A673 (cell line): Measurements from ENCODE around the gene FITM1. TPM values are rescaled to one million over a fixed set of nuclear protein-coding genes. Genes with fewer than 3 reads are reported as not detected.
A peak's percentile ranks its signal among the peaks of the same experiment; 100 is the strongest.

ENCODE experiments used
- BruUV-seq: library from RNA; stranded (reverse); fragments of 400-500 nt; replicated peaks from 2 replicates; lab custom pipeline; 2021; lab: Mats Ljungman, UMichigan
- CTCF ChIA-PET: fragments of 300-600 bp; sonication (Branson Sonifier 250); formaldehyde crosslinking; loops from one replicate; lab custom pipeline; 2022; ENCODE audit warnings: antibody characterized with exemption; lab: Charles Lee
- POLR2A ChIA-PET: fragments of 300-600 bp; sonication (Branson Sonifier 250); formaldehyde crosslinking; loops from one replicate; lab custom pipeline; 2022; ENCODE audit warnings: antibody characterized with exemption; ENCODE audit not compliant: low non-redundant PET; lab: Charles Lee
- DNase-seq: peaks from one replicate; pipeline ENCODE4 v3.0.0-alpha.2; 2015; ENCODE audit warnings: low spot score
- H3K27ac ChIP-seq: fragments of 200-600 bp; sonication (generic); 2 replicates; pipeline ENCODE4 v1.5.1; 2016; ENCODE audit warnings: mixed run types, low read depth, mild to moderate bottlenecking, mixed read lengths, antibody characterized with exemption, low read length; ENCODE audit not compliant: poor library complexity, severe bottlenecking
- H3K27me3 ChIP-seq: fragments of 200-600 bp; sonication (generic); replicated peaks from 2 replicates; pipeline ENCODE4 v1.6.1; 2017; ENCODE audit warnings: mixed run types, low read depth, mild to moderate bottlenecking, mixed read lengths, antibody characterized with exemption, low read length; ENCODE audit not compliant: insufficient read depth, poor library complexity
- H3K36me3 ChIP-seq: fragments of 200-600 bp; sonication (generic); 2 replicates; pipeline ENCODE4 v1.6.1; 2016; ENCODE audit warnings: mixed run types, mild to moderate bottlenecking, mixed read lengths, antibody characterized with exemption, low read length; ENCODE audit not compliant: insufficient read depth, poor library complexity, severe bottlenecking
- H3K4me1 ChIP-seq: fragments of 200-600 bp; sonication (generic); 2 replicates; pipeline ENCODE4 v1.6.1; 2017; ENCODE audit warnings: mixed run types, mild to moderate bottlenecking, mixed read lengths, antibody characterized with exemption, low read length; ENCODE audit not compliant: insufficient read depth, poor library complexity, severe bottlenecking
- H3K4me3 ChIP-seq: fragments of 200-600 bp; sonication (generic); 2 replicates; pipeline ENCODE4 v1.5.1; 2016; ENCODE audit warnings: low read depth, mixed run types, mild to moderate bottlenecking, mixed read lengths, low read length; ENCODE audit not compliant: poor library complexity, severe bottlenecking
- H3K9me3 ChIP-seq: fragments of 200-600 bp; sonication (generic); 2 replicates; pipeline ENCODE4 v1.6.1; 2016; ENCODE audit warnings: mixed run types, low read depth, mild to moderate bottlenecking, mixed read lengths, antibody characterized with exemption, low read length; ENCODE audit not compliant: poor library complexity, severe bottlenecking
- CTCF ChIP-seq: fragments of 300-800, 200-600 bp; sonication (generic); conservative IDR thresholded peaks from 2 replicates; pipeline ENCODE4 v1.5.1; 2017; ENCODE audit warnings: low read depth, mild to moderate bottlenecking, antibody characterized with exemption, low read length, moderate library complexity, mixed read lengths
- EZH2 ChIP-seq: fragments of 200-600 bp; sonication (generic); IDR thresholded peaks from 2 replicates; pipeline ENCODE4 v1.6.1; 2017; ENCODE audit warnings: borderline replicate concordance, low read depth, mild to moderate bottlenecking, mixed read lengths, antibody characterized with exemption, low read length; ENCODE audit not compliant: poor library complexity, severe bottlenecking
- intact Hi-C: fragments of 100-400 bp; cut with micrococcal nuclease; formaldehyde crosslinking; loops from one replicate; pipeline ENCODE4 v1.10.0; 2022; ENCODE audit not compliant: unreplicated experiment
- total RNA-seq: library from RNA; stranded (reverse); gene quantifications from 2 replicates; pipeline ENCODE4 v1.2.3, GENCODE V29; 2021

The FITM1 gene
- total RNA-seq, 1 experiment from 2014 or later: not detected

- Histone ChIP-seq H3K4me3 (no peak overlapping the region), H3K27ac (no peak overlapping the region), H3K27me3 (no peaks in the 10 kb centered on the region), H3K4me1 (peaks cover 7% of the 10 kb centered on the region), H3K9me3 (no peaks in the 10 kb centered on the region), H3K36me3 (no peaks in the 10 kb centered on the region)
- no peak for DNase-seq
- TF ChIP-seq CTCF (no peak), EZH2 (no peak)
- POLR2A ChIA-PET: interaction anchor here (0.7 kb wide), 2 partner anchors 27 to 37 kb away, joined by 3 to 5 read pairs; partner anchors contain the start of gene RNF31
- CTCF ChIA-PET: no interaction called here
- no TSS peak for BruUV-seq
- intact Hi-C loops: no loop called here
These were observed 19.9 kb upstream of the FITM1 start for GRCh38 chr14:24110523-24110922.

- TF ChIP-seq EZH2: no peak
- TF ChIP-seq CTCF: no peak
- CTCF ChIA-PET: interaction anchor here (1.8 kb wide), 1 partner anchor 48 kb away, joined by 6 read pairs; the partner anchor contains the start of gene IRF9
- no peak for DNase-seq
- no peaks in the 10 kb centered on the region for H3K9me3 ChIP-seq
- intact Hi-C loops: no loop called here
- H3K27ac ChIP-seq: peak overlapping the region; percentile 99
- BruUV-seq: TSS peak; percentile 78
- POLR2A ChIA-PET: interaction anchor here (2.0 kb wide), 1 partner anchor 19 kb away, joined by 13 read pairs; the partner anchor contains the start of gene PCK2
- peaks cover 14% of the 10 kb centered on the region for H3K4me1 ChIP-seq
- no peaks in the 10 kb centered on the region for H3K27me3 ChIP-seq
- peaks cover 9% of the 10 kb centered on the region for H3K36me3 ChIP-seq
- peak overlapping the region; percentile 82 for H3K4me3 ChIP-seq
These were observed 17.1 kb upstream of the FITM1 start for GRCh38 chr14:24113379-24113800.

- BruUV-seq: no TSS peak
- intact Hi-C loops: loop anchor here (2.0 kb wide), 1 partner anchor 27 kb away; the partner anchor contains the start of gene EMC9
These were observed 16.5 kb upstream of the FITM1 start for GRCh38 chr14:24113801-24114531.

More at GRCh38 chr14:24113801-24114531, 16.5 kb upstream of the FITM1 start:
- H3K36me3 ChIP-seq: peaks cover 15% of the 10 kb centered on the region
- POLR2A ChIA-PET: interaction anchor here (0.5 to 2.0 kb wide), 5 partner anchors 8 to 158 kb away, joined by 3 to 13 read pairs (median 4); partner anchors contain the start of genes PCK2 and RABGGTA
- H3K4me3 ChIP-seq: peak overlapping the region; percentile 82
- peak; percentile 92 for DNase-seq
- H3K27ac ChIP-seq: peak overlapping the region; percentile 99
- H3K9me3 ChIP-seq: no peaks in the 10 kb centered on the region
- peaks cover 14% of the 10 kb centered on the region for H3K4me1 ChIP-seq
- CTCF ChIA-PET: interaction anchor here (1.2 to 1.8 kb wide), 2 partner anchors 47 to 55 kb away, joined by 3 to 6 read pairs; partner anchors contain the start of gene IRF9
- TF ChIP-seq EZH2: no peak
- TF ChIP-seq CTCF: no peak
- no peaks in the 10 kb centered on the region for H3K27me3 ChIP-seq
